Stimulated activated CD4-positive, alpha-beta T cell treated with anti-CD3 and anti-CD28 coated beads, Interleukin-4, amount 100 ng/mL, for 1 hour (primary cell): ENCODE measurements around the gene PASD1.

Experiments
- DNase-seq: peaks from one replicate; pipeline ENCODE4 v3.0.0-alpha.2; 2020

The PASD1 gene

DNA sequence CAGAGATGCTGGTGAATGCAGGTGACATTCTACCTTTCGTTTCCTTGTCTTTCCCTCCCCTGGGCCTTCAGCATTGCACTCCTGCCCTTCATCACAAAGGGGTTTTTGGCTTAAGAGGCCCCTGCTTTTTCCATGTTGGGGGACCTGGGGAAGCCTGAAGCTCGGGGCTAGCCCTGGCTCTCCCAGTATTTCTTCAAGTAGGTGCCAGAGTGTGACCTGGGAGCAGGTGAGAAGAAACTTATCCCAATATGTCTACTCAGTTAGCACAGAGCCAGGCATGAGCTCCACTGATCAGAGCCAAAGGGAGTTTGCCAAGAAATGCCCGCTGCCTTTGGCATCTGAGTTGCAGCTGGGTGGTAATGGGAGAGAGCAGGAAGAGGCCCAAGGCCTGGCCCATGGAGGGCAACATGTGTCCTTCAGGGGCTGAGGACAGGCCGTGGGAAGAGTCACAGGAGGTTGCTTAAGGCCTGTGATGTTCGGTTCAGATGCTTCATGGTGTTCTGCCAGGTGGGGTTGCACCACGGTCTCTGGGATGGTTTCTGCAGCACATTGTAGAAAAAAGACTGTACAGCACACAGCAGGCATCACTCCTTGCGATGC lies 139.4 kb downstream of the PASD1 start:
- no peak for DNase-seq

DNA sequence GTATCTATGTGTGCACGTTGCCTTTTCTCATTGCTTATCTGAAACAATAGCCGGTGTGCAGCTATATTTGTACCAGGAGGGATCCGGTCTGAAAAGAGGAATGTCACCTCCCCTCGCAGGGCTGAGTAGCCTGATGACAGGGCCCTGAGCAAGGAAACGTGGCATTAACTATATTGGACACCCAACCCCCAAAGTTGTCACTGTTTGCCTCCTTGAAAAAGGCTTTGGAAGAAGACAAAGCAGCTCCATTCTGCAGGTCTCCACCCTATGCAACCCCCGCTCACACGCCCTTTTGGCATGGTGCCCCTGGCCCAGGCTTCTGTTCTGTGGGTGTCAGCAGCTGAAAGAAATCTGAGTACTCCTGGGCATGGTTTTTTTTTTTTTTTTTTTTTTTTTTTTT lies 140.0 kb downstream of the PASD1 start:
- no peak for DNase-seq

DNA sequence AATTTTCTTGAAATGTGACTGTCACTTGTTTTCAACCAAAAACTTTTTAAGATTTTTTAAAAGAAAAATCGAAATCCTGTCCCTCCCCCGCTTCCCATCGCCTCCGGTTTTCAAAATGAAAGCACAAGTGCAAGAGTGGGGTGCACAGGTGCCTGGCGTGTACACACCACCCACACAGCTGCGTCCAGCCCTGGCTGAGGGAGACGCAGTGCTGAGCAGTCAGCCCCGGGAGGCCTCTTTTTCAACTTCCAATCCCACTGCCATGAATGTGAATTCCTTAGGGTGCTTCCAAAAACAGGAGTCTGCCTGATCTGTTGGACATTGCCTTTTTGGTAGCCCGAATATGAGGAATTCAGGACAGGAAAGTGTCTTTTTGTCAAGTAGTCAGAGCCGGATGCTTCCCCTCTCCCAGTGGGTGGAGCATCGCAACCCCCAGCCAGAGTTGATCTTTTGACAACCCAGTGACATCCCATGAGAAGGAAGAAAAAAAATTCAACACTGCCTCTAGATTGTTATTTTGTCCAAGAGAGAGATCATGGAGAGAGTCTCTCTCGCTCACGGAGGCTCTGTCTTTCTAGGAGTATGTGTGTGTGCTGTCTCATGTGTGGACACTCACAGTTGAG lies 140.7 kb downstream of the PASD1 start:
- DNase-seq = no peak

DNA sequence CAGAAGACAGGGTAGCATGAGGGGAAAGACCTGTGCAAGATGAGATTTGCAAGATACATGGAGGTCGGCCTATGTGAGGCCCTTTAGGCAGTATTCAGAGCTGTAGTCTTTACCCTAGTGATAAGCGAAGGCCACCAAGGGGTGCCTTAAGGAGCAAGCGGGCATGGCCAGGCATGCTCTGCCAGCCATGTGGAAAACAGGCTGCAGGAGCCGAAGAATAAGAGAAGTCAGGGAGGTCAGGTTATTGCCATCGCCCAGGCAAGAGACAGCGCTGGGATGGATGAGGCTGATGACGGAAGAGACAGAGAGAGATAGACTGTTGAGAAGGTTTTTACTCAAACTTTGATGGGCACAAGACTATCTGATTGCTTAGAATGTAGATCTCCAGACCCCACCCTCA lies 145.3 kb downstream of the PASD1 start:
- no peak for DNase-seq

DNA sequence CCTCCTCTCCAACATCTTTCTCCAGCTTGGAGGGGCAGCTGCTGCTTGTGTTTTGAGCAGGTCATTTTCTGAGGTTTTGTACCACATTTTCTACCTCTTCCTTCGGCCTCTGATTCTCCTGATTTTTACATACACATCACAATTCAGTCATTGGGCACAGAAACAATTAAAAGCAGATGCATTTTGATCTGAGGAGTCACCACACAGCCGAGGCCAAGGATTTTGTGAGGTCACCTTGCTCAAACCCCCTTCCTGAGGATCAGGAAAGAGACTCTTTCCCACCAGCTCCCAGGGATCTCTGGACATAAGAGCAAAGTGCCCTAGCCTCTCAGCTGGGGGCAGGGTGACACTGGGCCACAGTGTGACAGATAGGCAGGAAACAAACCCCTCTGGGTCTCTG lies 147.0 kb downstream of the PASD1 start:
- DNase-seq = no peak

DNA sequence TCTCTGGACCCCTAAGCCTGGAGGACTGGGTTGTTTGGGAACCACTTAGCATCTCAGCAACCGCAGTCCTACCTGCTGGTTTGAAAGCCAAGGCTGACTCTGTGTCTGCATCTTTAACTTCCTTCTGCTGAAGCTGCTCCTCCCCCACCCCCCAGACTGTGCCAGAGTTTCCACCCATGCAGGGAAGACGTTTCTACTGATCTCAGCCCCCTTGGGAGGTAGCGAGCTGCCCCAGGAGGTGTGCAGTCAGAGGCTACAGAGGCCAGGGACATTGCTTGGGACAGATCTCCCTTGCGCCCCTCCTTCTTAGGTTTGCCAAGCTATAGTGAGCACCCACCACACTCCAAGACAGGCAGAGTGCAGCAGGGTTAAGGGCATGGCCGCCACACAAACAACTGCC lies 147.7 kb downstream of the PASD1 start:
- no peak for DNase-seq

DNA sequence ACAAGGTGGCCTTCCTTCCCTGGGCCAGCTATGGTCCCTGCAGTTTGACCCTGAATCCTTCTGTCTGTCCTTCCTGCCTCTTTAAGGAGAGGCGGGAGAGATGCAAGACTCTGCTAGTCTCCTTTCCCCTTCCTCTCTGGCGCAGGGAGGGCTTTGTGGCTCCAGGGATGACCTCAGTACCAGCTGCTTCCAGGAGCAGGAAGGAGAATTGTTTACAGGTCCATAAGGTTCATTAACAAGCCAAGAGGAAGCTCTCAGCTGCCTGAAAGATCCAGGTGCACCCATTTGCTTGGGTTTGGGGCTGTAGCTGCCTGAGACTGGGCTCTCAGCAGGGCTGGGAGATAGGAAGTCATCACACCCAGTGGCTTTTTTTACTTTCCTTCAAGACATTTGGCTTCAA lies 148.3 kb downstream of the PASD1 start:
- DNase-seq = no peak

DNA sequence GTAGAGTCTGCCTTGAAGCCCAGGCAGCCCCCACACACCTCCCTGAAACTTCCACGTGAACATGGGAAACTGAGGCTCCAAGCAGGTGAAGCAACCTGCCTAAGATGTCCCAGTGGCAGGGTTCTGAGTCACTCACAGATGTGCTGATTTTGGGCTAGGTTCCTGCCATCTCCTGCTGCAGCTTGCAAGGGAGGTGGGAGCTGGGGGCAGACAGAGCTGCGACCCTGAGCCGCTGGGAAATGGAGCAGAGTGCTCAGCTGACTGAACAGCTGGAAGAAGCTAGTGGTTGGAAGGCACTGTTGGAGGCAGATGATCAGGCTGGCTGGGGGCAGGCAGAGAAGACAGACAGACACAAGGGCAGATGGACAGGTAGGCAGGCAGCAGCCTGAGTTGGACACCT lies 148.8 kb downstream of the PASD1 start:
- no peak for DNase-seq

DNA sequence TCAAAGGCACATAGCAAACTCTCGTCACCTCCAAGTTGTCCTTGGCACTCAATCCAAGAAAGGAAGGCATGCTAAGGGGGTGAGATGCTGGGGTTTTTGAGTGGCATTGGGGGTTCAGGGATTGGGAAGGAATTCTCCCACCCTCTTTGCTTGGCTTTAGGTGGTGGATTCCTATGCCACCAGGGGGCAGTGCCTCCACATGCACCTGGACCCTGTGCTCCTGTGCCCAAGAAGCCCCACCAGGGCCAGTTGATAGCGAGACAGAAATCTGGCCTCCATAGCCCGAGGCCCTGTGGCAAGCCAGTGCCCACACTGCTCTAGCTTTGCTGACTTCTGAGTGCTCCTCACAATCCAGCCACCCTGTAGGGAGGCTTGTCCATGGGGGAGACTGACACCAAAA lies 150.4 kb downstream of the PASD1 start:
- no peak for DNase-seq

DNA sequence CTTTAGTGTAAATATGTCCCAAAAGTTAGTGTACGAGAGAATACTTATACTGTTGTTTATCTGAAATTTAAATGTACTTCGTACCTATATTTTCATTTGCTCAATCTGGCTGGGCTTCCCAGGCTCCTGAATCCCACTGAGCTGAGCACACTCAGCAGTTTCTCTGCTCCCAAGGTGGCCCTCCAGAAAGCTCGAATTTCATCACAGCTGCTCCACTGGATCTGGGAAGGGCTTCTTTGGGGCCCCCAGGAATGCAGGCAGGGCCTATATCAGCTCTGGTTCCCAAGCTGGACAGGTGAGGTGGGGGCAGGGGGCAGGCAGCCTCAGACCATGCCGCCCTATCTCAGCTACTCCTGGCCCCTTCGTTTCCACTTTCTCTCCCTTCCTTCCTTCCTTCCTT lies 150.9 kb downstream of the PASD1 start:
- no peak for DNase-seq

DNA sequence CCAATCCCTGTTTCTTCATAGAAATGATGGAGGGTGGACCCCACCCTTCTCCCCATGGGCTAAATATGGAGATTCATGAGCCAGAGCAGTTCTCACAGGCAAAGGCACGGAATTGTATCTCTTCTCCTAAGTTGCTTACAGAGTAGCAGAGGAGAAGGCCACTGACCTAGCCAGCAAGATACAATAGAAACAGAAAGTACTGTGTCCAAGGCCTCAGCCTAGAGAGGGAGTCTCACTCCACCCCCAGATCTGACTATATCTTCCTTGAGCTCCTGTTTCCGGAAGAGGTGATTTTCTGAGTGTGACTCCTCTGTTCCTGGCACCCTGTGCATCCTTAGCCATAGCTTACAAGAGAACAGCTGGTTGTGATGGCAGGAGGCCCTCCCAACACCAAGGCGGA lies 152.3 kb downstream of the PASD1 start, which contains the start of gene FATE1:
TSS of gene FATE1 (plus strand) at position 284 of the 400 bp plus-strand sequence. CDS start at position 369, 85 bp downstream.
- no peak for DNase-seq

DNA sequence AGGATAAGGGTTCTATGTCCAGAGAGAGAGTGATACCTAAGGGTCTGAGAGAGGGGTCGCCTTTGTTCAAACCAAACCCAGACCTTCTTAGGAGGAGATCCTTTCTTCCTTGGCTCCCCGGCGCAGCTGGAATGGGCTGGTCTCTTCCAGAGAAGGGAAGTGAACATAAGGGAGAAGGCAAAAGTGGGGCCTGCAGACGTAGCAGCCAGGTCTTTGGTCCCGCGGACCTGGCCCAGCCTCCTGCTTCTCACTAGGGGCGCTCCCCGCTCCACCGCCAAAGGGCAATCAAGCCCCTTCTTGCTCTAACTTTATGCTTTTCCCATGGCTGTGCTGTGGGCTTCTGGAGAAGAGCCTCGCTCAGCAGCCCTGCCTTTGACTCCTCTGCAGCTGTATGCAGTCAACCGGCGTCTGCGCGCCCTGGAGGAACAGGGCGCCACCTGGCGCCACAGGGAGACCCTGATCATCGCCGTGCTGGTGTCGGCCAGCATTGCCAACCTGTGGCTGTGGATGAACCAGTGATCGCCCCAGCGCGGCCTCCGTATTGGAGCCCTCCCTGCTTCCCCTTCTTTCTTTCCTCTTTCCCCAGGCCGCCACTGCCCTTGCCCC lies 158.9 kb downstream of the PASD1 start:
- no peak for DNase-seq

DNA sequence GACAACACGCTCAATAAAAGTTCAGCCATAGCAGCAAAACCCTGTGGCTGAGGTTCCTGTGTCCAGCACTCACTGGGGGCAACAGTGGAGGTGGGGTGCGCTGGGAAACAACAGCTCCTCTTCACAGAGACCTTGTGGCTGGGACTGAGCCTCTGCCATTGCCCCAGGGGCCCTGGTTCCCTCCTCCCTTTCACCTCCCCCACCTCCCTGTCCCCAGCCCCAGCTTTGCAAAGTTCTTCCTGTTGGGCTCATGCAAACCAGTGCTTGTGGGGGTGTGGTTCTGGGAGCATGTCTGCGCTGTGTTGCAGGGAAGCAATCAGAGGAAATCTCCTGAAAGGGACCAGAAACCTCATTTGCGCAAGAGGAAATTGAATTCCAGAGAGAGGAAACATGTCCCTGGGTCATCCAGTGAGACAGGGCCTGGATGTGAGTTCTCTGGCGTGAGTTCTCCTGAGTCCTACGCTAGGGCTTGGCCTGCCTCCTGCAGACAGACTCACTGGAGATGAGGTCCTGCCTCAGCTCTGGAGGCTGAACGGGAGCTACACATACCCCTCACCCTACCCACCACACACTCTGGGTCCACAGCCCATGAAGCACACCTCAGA lies 159.8 kb downstream of the PASD1 start:
- no peak for DNase-seq

DNA sequence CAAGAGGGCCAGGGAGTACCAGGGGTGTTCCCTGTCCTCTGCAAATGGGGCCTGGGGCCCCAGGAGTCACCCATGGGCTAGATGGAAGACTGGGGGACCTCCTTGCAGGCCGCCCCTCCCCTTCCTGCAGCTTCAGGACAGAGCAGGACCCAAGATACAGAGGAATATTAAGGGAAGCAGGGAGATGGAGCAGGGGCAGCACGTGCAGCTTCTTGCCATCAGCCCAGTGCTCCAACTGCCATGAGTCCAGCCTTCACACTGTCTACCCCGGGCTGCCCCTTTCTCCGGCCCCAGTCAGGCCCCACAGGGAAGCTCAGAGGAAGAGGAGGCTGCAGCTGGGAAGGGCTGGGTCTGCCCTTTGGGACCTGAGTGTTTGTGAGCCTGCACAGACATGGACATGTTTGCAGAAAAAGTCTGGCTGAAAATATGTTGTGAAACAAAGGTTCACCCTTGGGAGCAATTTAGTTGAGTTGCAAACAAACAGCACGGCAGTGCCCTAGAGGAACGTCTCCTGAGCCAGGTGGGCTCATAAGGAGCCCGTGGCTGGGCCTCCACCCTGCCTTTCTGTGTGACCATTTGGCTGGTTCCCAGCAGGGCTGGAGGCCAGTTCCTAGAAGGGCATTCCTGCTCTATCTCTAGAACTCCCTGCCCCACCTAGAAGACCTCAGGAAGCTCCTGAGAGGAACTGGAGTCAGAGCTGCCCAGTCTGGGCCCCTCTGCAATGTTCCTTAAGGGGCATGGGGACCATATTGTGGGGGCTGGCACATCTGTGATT lies 161.3 kb downstream of the PASD1 start:
- DNase-seq = no peak

DNA sequence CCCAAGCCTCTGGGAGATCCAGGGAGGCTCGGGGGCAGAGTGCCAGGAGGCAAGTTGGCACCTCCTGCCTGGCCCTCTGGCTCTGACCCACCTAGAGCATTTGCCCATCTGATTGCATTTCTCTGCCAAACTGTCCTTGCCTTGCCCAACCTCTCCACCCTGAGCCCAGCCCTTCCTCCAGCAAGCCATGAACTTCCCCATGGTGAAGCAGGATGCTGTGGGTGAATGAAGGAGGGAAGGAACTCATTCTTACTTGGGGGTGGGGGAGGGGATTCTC lies 161.8 kb downstream of the PASD1 start:
- no peak for DNase-seq
